Loucy (cell line): Measurements from ENCODE around the gene CELF2.

Experiments used
- H2AFZ ChIP-seq: fragments of 200-600 bp; sonication (generic); 2 replicates; pipeline ENCODE4 v1.6.0; 2016; ENCODE audit warnings: antibody characterized with exemption, mild to moderate bottlenecking, low read length, moderate library complexity
- H3F3A ChIP-seq: fragments of 200-600 bp; 2 replicates; pipeline ENCODE4 v1.6.0; 2016; ENCODE audit warnings: antibody characterized with exemption, low read depth, mild to moderate bottlenecking
- H3K27me3 ChIP-seq: fragments of 200-600 bp; sonication (generic); 2 replicates; pipeline ENCODE4 v1.6.1; 2014; ENCODE audit warnings: low read length, mild to moderate bottlenecking; ENCODE audit not compliant: insufficient read depth, poor library complexity, severe bottlenecking
- H3K36me3 ChIP-seq: fragments of 200-600 bp; sonication (generic); 2 replicates; pipeline ENCODE4 v1.6.1; 2016; ENCODE audit warnings: low read length; ENCODE audit not compliant: insufficient read depth
- H3K4me1 ChIP-seq: fragments of 200-600 bp; sonication (generic); 2 replicates; pipeline ENCODE4 v1.5.1; 2014; ENCODE audit warnings: low read length, mild to moderate bottlenecking; ENCODE audit not compliant: insufficient read depth, poor library complexity, severe bottlenecking
- H3K4me2 ChIP-seq: fragments of 200-600 bp; sonication (generic); 2 replicates; pipeline ENCODE4 v1.6.0; 2014; ENCODE audit warnings: antibody characterized with exemption, low read length, low read depth, mild to moderate bottlenecking; ENCODE audit not compliant: poor library complexity, severe bottlenecking
- H3K4me3 ChIP-seq: fragments of 200-600 bp; sonication (generic); 2 replicates; pipeline ENCODE4 v1.5.1; 2014; ENCODE audit warnings: low read length, mild to moderate bottlenecking, mixed read lengths; ENCODE audit not compliant: poor library complexity, severe bottlenecking
- H3K79me2 ChIP-seq: fragments of 200-600 bp; sonication (generic); 2 replicates; pipeline ENCODE4 v1.6.1; 2014; ENCODE audit warnings: low read length; ENCODE audit not compliant: insufficient read depth
- H3K9ac ChIP-seq: fragments of 200-600 bp; sonication (generic); 2 replicates; pipeline ENCODE4 v1.6.0; 2014; ENCODE audit warnings: mild to moderate bottlenecking, low read depth, low read length, moderate library complexity; ENCODE audit not compliant: poor library complexity, severe bottlenecking
- H3K9me2 ChIP-seq: fragments of 200-600 bp; sonication (generic); replicated peaks from 2 replicates; pipeline ENCODE4 v1.6.1; 2016; ENCODE audit warnings: low read depth, low read length, mixed read lengths
- H3K9me3 ChIP-seq: fragments of 200-600 bp; sonication (generic); 2 replicates; pipeline ENCODE4 v1.6.1; 2014; ENCODE audit warnings: mild to moderate bottlenecking, antibody characterized with exemption, low read length, low read depth; ENCODE audit not compliant: insufficient read depth
- H4K20me1 ChIP-seq: fragments of 200-600 bp; sonication (generic); 2 replicates; pipeline ENCODE4 v1.6.0; 2014; ENCODE audit warnings: antibody characterized with exemption, low read length, mild to moderate bottlenecking; ENCODE audit not compliant: insufficient read depth, poor library complexity, severe bottlenecking
- CTCF ChIP-seq: fragments of 200-600 bp; sonication (generic); conservative IDR thresholded peaks from 2 replicates; pipeline ENCODE4 v1.5.1; 2014; ENCODE audit warnings: mild to moderate bottlenecking, antibody characterized with exemption, low read length
- EZH2phosphoT487 ChIP-seq: fragments of 200-600 bp; IDR thresholded peaks from 2 replicates; pipeline ENCODE4 v1.6.1; 2018; ENCODE audit warnings: antibody characterized with exemption, mild to moderate bottlenecking, moderate library complexity, borderline replicate concordance

The CELF2 gene

GRCh38 chr10:11358923-11359575 lies 341.4 kb downstream of the CELF2 start:
- Histone ChIP-seq H3K27me3 (no peaks in the 10 kb centered on the region), H3K9me2 (no peaks in the 10 kb centered on the region), H4K20me1 (no peaks in the 10 kb centered on the region), H3K9me3 (no peaks in the 10 kb centered on the region), H3F3A (no peaks in the 10 kb centered on the region), H3K36me3 (no peaks in the 10 kb centered on the region), H3K79me2 (no peaks in the 10 kb centered on the region), H3K4me1 (no peaks in the 10 kb centered on the region), H3K4me2 (no peak overlapping the region), H3K4me3 (no peak overlapping the region), H3K9ac (no peak overlapping the region), H2AFZ (no peak overlapping the region)
- TF ChIP-seq EZH2phosphoT487 (no peak), CTCF (no peak)

GRCh38 chr10:11359869-11360268 lies 342.2 kb downstream of the CELF2 start:
- no peaks in the 10 kb centered on the region for H3K9me3 ChIP-seq
- TF ChIP-seq CTCF: no peak
- no peak for TF ChIP-seq EZH2phosphoT487
- no peak overlapping the region for H3K4me3 ChIP-seq
- no peaks in the 10 kb centered on the region for H4K20me1 ChIP-seq
- H3K4me2 ChIP-seq: no peak overlapping the region
- no peaks in the 10 kb centered on the region for H3F3A ChIP-seq
- no peaks in the 10 kb centered on the region for H3K36me3 ChIP-seq
- H2AFZ ChIP-seq: no peak overlapping the region
- no peak overlapping the region for H3K9ac ChIP-seq
- no peaks in the 10 kb centered on the region for H3K9me2 ChIP-seq
- H3K4me1 ChIP-seq: no peaks in the 10 kb centered on the region
- no peaks in the 10 kb centered on the region for H3K27me3 ChIP-seq
- H3K79me2 ChIP-seq: no peaks in the 10 kb centered on the region

- Histone ChIP-seq H3K9me3 (no peaks in the 10 kb centered on the region), H3K79me2 (no peaks in the 10 kb centered on the region), H3K4me3 (no peak overlapping the region), H3K4me1 (no peaks in the 10 kb centered on the region), H3F3A (no peaks in the 10 kb centered on the region), H3K36me3 (no peaks in the 10 kb centered on the region), H4K20me1 (no peaks in the 10 kb centered on the region), H3K4me2 (no peak overlapping the region), H3K9me2 (no peaks in the 10 kb centered on the region), H2AFZ (no peak overlapping the region), H3K27me3 (no peaks in the 10 kb centered on the region), H3K9ac (no peak overlapping the region)
- no peak for TF ChIP-seq EZH2phosphoT487
- TF ChIP-seq CTCF: no peak
These were observed 345.8 kb downstream of the CELF2 start for GRCh38 chr10:11363497-11363896.
